Fibroblast of pulmonary artery (primary cell): ENCODE data around the gene LEKR1.
A peak's percentile ranks its signal among the peaks of the same experiment; 100 is the strongest.

ENCODE experiments used
- DNase-seq: peaks from one replicate; pipeline ENCODE4 v3.0.0-alpha.2; 2010; ENCODE audit warnings: low read depth
- H3K4me3 ChIP-seq: replicated peaks from 2 replicates; pipeline ENCODE4 v1.5.1; 2011; ENCODE audit warnings: low read depth, mild to moderate bottlenecking, control low read depth, low read length, moderate library complexity
- TF ChIP-seq, protein P1 (sequence below): IDR thresholded peaks from 2 replicates; pipeline ENCODE4 v1.5.1; 2011; ENCODE audit warnings: mild to moderate bottlenecking, control low read depth, low read length, inconsistent platforms; ENCODE audit errors: missing control alignments

The LEKR1 gene

DNA sequence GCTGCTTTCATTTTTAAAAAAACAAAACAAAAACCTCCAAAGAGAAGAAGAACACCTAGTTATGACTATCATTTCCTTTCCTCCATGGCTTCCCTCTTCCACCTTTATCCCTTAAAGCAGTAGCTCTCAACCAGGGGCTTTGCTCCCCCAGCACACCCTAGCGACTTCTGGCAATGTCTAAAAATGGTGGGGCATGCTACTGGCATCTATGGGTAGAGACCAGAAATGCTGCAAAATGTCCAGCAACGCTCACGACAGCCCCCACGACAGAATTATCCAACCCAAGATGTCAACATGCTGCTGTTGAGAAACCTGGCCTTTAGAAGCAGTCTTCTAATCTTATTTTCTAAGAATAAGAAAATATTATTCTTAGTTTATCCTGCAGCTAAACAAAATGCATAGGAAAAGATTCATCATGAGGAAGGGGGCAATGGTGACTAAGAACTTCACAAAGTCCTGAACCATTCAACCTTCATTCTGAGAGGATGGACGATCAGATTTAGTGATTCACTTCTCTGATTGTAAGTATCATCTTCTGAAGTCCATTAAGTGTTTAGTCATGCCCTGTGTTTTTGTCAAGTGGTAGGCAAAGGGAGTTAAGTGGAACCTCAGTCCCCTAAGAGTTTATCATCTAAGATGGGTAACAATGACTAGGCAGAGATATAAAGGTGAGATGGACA lies 252.1 kb downstream of the LEKR1 start:
- TF ChIP-seq, protein P1, sequence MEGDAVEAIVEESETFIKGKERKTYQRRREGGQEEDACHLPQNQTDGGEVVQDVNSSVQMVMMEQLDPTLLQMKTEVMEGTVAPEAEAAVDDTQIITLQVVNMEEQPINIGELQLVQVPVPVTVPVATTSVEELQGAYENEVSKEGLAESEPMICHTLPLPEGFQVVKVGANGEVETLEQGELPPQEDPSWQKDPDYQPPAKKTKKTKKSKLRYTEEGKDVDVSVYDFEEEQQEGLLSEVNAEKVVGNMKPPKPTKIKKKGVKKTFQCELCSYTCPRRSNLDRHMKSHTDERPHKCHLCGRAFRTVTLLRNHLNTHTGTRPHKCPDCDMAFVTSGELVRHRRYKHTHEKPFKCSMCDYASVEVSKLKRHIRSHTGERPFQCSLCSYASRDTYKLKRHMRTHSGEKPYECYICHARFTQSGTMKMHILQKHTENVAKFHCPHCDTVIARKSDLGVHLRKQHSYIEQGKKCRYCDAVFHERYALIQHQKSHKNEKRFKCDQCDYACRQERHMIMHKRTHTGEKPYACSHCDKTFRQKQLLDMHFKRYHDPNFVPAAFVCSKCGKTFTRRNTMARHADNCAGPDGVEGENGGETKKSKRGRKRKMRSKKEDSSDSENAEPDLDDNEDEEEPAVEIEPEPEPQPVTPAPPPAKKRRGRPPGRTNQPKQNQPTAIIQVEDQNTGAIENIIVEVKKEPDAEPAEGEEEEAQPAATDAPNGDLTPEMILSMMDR, result no peak

DNA sequence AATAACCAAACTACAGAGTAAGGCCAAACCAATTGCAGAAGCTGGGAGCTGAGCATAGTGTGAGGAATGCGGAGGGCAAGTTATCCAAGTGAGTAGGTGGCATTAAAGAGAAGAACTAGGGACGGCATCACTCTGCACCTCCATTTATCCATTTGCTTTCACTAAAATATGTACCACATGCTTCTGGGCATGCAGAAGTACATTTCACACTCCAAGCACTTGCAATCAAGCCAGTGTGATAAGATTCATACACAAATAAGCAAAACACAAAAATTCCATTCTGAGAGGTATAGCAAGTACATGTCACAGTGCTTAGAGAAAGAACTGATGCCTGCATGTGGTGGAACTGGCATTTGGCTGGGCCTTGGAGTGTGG lies 252.6 kb downstream of the LEKR1 start:
- TF ChIP-seq, protein P1, result no peak
- no peak overlapping the region for H3K4me3 ChIP-seq

More for the DNA sequence above, 252.1 kb downstream of the LEKR1 start:
- no peak overlapping the region for H3K4me3 ChIP-seq
- DNase-seq, result no peak

DNA sequence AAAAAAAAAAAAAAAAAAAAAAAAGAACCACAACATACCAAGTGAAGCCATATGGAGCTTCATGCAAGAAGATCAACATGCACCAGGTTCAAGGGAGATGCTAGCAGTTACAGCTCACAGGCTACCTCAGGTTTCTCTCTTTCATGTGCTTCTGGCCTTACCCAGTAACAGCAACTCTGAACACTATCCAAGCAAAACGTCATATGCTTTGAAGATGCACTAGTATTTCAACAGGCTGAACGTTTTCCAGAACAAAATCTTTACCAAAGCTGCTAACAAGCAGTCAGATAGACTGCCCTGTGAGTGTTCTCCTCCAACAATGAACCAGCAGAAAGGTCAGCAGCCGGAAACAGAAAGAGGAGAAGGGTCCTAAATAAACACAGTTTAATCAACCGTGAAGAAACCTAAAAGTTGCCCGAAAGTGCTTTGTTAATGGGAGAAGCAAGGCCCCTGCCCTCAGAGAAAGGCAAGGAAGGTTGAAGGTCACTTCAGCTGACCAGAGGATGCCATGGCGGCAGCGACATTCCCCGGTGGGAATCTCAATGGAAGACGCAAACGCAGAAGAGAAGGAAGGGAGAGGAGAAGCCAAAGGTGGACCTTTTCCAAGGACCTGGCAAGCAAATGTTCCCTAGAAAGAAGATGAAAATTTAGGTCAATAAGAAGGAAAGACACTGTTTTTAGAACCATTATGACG lies 253.7 kb downstream of the LEKR1 start:
- no peak for DNase-seq
- TF ChIP-seq, protein P1, result no peak

More for the DNA sequence above, 252.6 kb downstream of the LEKR1 start:
- no peak for DNase-seq

DNA sequence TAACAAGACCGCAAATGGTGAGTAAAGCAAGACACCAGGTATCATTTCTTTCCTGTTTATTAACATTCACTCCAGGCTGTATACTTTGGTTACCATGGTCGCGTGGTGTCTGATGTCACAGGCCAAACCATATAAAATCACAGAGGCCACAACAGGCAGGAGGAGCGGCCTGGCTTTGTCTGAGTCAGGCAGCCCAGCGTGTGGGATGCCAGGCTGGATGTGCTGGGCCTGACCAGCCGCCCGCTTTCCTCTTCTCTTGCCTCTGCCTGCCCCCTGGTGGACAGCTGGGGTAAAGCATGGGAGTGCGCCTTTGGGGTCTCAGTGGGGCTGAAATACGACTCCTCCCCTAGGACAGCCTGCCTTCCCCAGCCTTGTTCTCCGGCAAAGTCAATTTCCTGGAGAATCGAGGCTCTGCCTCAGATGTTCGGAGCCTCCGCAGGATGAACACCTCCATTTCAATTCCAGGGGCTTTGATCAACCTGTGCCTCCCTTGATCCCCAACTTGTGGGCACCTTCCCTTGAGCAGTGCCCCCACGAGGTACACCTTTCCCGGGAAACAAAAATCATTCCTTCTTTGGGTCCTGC lies 255.6 kb downstream of the LEKR1 start:
- H3K4me3 ChIP-seq, result no peak overlapping the region
- TF ChIP-seq, protein P1, result peak; percentile 91
- peak; percentile 93 for DNase-seq

More for the DNA sequence above, 253.7 kb downstream of the LEKR1 start:
- H3K4me3 ChIP-seq, result no peak overlapping the region

DNA sequence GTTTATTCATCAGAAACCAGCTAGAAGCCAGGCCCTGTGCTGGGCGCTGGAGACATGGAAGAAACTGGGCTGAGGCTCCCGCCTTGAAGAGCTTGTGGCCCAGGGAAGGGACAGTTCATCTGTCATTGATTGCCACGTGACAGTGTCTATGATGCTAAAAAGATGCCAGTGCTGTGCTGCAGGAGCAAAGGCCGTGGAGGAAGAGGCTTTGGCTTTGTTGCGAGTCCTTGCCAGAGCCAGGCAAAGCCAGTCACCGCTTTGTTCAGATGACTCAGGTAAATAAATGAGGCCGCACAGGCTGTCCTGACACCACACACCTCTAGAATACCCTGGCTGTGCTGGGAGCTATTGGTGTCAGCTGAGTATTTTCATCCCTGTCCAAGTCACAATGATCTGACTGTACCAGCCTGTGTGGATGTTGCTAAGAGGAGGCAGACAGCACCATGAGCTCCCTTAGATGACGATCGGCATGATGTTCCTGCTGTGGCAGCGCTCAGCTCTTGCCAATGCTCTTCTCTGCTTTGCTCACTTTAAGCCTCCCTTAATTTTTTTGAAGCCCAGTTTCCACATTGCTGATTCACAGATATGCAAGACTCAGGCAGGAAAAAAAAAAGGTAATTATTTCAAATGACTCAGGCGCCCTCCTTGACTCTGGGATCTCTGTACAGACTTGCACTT lies 256.3 kb downstream of the LEKR1 start:
- TF ChIP-seq, protein P1, result no peak
- H3K4me3 ChIP-seq, result no peak overlapping the region
- peak; percentile 40 for DNase-seq

DNA sequence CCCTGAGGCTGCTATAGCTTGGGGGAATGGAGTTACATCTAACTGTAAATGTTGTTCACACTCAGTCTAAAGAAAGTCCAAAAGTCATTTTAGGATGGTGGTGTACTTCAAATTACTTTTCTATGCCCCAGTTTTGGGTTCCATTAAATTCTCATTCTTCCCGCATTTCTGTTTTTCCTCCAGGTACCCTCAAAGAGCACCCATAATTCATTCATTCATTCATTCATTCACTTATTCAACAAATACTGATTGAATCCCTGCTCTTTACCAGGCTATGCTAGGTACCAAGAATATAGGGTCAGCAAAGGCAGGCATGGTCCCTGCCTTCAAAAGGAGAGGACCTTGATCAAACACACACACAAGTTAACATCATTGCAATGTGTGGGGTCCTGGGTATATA lies 257.7 kb downstream of the LEKR1 start:
- no peak for DNase-seq
- TF ChIP-seq, protein P1, result no peak
- no peak overlapping the region for H3K4me3 ChIP-seq
